Esophagus squamous epithelium (tissue), 4 donors: ENCODE measurements around the gene CEP120.

Experiments used
- CTCF ChIP-seq, 6 experiments: fragments of 450-650 bp in 4 of 6; fragments of 200-600 bp in 2 of 6; sonication (generic) in 2 of 6; IDR thresholded peaks; one replicate each; pipeline ENCODE4 v1.5.1; 2016 to 2019; ENCODE audit warnings: antibody characterized with exemption in 6 of 6, mild to moderate bottlenecking in 4 of 6, moderate library complexity in 4 of 6
- POLR2A ChIP-seq, 4 donors: fragments of 450-650 bp; IDR thresholded peaks; one replicate each; pipeline ENCODE4 v1.6.1; 2017; ENCODE audit warnings: antibody characterized with exemption in 4 of 4, mild to moderate bottlenecking in 4 of 4, moderate library complexity in 3 of 4

GRCh38 chr5:123358751-123359150 lies 64.5 kb downstream of the CEP120 start:
- no peak for TF ChIP-seq POLR2A (IDR thresholded peaks at IDR 0.05)
- no peak for TF ChIP-seq CTCF (IDR thresholded peaks at IDR 0.05)
